GM21528 (cell line): ENCODE data around the gene HS6ST3.

Experiments used
- ATAC-seq: cut with Tn5 transposase; IDR thresholded peaks from one replicate; pipeline ENCODE4 v1.9.1; 2021; ENCODE audit warnings: mild to moderate bottlenecking, moderate library complexity; ENCODE audit not compliant: unreplicated experiment, low FRiP score

Gene HS6ST3

DNA sequence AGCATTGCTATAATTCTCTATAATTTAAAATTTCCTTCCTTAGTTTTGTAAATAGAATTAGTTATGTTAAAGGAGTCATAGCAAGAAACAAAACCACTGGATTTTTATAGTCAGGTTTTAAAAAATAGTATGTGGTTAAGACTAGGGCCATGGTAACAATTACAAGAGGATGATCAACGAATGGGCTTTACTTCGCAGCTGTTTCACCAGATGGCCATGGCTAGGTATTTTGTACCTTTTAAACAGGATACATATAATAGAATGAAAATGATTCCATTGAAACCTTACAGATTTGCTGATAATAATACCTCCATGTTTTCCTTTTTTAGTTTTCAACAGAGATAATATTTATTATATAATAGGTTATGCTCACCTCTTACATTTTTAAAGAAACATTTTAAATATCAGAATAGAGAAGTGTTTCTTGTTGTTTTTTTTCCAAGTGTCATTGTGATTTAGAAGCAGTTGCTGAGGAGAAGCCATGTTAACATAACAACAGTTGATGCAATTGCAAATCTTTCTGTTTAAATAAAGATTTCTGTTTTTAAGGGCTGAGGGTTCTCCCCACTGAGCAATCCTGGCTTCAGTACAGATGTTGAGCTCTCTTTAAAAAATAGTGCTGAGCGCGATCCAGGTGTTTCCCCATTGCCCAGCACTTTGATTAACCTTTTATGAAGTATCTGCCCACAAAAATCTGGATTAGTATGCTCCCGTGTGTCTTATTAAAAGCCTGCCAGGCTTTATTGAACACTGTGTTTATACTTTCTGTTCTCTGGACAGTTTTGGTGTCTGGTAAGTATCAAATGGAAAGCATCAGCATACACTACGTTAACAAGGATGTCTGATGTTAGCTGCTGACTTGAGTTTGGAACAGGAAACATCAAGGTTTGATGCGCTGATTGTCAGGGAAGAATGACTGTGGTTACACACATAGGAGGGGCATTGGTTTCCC is 205.3 kb downstream of the HS6ST3 start:
- ATAC-seq, result no peak

DNA sequence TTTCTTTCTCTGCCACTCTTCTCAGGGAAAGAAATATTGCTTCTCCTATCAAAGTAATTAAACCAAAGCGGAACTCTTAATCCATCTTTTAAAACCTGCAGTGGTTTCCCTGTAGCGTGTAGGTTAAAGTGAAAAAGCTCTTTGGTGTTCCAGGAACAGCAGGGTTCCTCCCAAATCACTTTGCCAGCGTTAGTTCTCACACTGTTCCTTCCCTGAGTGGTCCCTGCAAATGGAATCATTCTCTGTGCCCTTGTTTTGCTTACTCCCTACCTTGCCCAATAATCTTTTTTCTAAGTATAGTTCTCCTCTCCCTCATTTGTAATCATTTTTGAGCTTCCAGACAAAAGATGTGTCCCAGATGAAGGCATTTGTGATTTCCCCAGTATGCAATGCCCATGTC is 207.5 kb downstream of the HS6ST3 start:
- no peak for ATAC-seq

GRCh38 chr13:96299235-96299634 is 209.3 kb downstream of the HS6ST3 start:
- no peak for ATAC-seq

DNA sequence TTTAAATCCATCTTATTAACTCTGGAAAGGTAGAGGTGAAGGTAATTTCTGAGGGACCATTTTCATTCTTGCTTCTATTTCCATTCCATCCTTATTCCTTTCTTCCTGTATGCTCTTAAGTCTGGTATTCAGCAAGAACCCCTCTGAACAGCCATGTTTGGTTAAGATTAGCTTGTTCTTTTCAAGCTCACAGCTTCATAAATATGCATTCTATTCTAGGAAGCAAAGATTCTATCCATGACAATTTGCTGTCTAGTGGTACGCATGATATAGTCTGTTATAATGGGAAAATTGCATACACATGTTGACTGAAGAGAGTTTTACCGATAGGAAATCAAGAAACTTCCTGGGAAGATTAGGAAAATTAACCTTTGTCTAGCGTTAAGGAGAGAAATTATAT is 218.7 kb downstream of the HS6ST3 start:
- ATAC-seq, result no peak

GRCh38 chr13:96314974-96315373 is 225.1 kb downstream of the HS6ST3 start:
- no peak for ATAC-seq

GRCh38 chr13:96338030-96338429 is 248.1 kb downstream of the HS6ST3 start:
- ATAC-seq, result no peak

DNA sequence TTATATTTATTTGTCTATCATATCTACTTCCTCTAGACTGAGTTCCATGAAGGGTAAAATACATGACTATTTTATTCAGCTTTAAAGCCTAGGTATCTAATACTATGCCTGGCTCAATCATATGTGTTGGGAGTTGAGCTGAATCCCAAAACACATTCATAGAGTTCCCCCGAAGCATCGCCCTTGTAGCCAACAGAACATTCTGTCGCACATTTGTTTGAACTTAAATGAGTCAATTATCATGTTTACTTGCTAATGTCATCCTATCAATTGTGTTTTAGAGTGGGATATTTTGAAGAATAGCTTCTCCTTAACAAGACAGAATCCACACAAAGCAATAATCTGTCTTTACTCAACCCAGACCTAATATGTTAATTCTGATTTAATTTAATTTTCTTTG is 252.4 kb downstream of the HS6ST3 start:
- no peak for ATAC-seq

GRCh38 chr13:96342852-96343465 is 253.1 kb downstream of the HS6ST3 start:
- no peak for ATAC-seq

DNA sequence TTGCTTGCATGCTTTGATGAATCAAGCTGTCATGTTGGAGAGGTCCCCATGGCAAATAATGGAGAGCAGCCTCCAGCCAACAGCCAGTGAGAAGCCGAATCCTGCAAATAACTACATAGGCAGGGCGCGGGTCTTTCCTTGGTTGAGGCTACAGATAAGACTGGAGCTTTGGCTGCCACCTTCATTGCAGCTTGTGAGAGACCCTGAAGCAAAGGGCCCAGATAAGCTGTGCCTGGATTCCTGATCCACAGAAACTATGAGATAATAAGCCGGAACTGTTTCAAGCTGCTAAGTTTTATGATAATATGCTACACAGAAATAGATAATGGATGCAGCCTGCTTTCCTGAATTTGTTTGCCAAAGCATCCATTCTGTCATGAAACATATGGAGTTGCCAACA is 257.0 kb downstream of the HS6ST3 start:
- no peak for ATAC-seq

GRCh38 chr13:96373597-96373996 is 283.7 kb downstream of the HS6ST3 start:
- no peak for ATAC-seq

GRCh38 chr13:96377835-96378234 is 287.9 kb downstream of the HS6ST3 start:
- no peak for ATAC-seq

DNA sequence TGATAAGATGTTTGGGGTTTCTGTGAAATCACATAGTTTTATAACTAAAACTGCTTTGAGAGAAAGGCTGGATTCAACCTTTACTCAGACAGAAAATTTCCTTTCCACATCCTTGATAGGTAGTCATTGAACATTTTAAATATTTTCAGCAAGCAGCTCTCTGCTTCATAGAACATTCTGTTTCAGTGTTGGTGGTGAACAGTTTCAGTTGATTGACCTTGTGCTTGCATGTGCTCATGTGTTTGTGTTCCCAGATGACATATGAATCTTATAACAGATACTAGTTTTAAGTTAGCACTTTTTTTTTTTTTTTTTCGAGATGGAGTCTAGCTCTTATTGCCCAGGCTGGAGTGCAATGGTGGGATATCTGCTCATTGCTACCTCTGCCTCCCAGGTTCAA is 290.1 kb downstream of the HS6ST3 start:
- no peak for ATAC-seq

- no peak for ATAC-seq
Observed at GRCh38 chr13:96381681-96382080, 291.8 kb downstream of the HS6ST3 start.

GRCh38 chr13:96388598-96388997 is 298.7 kb downstream of the HS6ST3 start:
- no peak for ATAC-seq

DNA sequence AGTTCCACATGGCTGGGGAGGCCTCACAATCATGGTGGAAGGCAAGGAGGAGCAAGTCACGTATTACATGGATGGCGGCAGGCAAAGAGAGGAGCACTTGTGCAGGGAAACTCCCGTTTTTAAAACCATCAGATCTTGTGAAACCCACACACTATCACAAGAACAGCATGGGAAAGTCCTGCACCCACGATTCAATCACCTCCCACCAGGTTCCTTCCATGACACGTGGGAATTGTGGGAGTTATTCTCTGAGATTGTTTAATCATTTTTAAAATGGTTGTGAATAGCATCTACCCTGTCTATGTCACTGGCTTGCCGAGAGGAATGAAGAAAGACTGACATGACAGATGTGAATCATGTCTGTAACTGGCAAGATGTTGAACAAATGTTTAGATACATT is 301.7 kb downstream of the HS6ST3 start:
- ATAC-seq, result no peak

- ATAC-seq, result no peak
Observed at GRCh38 chr13:96397807-96398206, 307.9 kb downstream of the HS6ST3 start.

DNA sequence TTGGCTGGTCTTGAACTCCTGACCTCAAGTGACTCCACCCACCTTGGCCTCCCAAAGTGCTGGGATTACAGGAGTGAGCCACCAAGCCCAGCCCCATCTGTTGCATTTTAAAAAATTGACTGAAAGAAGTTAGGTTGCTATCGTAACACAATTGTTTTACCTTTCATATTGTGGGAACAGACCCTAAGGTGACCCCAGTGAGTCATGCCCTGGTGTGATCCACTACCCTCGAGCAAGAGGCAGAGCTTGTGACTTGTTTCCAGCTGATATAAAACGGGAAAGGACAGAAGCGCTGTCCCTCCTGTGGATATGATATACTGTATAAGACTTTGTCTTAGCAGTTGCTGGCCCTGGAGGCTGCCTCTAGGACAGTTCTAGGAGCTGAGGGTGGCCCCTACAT is 308.6 kb downstream of the HS6ST3 start:
- ATAC-seq, result no peak

- no peak for ATAC-seq
Observed at GRCh38 chr13:96403241-96403640, 313.3 kb downstream of the HS6ST3 start.

GRCh38 chr13:96403651-96404050 is 313.7 kb downstream of the HS6ST3 start:
- ATAC-seq, result no peak

- ATAC-seq, result no peak
Observed at GRCh38 chr13:96415831-96416385, 326.0 kb downstream of the HS6ST3 start.

GRCh38 chr13:96417939-96418685 is 328.2 kb downstream of the HS6ST3 start:
- ATAC-seq, result no peak
